ENCODE results near the gene RIOX2. TPM values are rescaled to one million over a fixed set of nuclear protein-coding genes. Genes with fewer than 3 reads are reported as not detected.

The RIOX2 gene
- total and polyA plus RNA-seq, 2 of the 8 experiments (the other 6 are each of a cell fraction or from before 2014, with no cell fraction given): 3.8 to 16.4 TPM

DNA sequence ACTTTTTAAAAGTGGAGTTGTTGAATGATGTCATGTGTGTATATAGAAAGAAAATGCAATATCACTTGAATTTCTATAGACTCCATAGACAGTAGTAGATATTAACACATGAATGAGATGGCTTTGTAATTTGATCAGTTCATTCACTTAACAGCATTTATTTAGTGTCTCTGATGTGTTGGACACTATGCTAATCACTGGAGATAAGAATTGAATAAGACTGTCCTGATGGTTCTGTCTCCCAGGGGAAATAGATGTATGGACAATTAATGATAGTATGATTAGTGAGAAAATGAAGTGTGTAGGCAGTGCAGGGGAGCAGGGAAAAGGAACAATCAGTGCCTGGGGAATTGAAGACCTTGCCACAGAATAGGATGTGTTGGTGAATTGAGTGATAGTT lies 72.9 kb downstream of the RIOX2 start (continued):
- TF ChIP-seq, protein P1, sequence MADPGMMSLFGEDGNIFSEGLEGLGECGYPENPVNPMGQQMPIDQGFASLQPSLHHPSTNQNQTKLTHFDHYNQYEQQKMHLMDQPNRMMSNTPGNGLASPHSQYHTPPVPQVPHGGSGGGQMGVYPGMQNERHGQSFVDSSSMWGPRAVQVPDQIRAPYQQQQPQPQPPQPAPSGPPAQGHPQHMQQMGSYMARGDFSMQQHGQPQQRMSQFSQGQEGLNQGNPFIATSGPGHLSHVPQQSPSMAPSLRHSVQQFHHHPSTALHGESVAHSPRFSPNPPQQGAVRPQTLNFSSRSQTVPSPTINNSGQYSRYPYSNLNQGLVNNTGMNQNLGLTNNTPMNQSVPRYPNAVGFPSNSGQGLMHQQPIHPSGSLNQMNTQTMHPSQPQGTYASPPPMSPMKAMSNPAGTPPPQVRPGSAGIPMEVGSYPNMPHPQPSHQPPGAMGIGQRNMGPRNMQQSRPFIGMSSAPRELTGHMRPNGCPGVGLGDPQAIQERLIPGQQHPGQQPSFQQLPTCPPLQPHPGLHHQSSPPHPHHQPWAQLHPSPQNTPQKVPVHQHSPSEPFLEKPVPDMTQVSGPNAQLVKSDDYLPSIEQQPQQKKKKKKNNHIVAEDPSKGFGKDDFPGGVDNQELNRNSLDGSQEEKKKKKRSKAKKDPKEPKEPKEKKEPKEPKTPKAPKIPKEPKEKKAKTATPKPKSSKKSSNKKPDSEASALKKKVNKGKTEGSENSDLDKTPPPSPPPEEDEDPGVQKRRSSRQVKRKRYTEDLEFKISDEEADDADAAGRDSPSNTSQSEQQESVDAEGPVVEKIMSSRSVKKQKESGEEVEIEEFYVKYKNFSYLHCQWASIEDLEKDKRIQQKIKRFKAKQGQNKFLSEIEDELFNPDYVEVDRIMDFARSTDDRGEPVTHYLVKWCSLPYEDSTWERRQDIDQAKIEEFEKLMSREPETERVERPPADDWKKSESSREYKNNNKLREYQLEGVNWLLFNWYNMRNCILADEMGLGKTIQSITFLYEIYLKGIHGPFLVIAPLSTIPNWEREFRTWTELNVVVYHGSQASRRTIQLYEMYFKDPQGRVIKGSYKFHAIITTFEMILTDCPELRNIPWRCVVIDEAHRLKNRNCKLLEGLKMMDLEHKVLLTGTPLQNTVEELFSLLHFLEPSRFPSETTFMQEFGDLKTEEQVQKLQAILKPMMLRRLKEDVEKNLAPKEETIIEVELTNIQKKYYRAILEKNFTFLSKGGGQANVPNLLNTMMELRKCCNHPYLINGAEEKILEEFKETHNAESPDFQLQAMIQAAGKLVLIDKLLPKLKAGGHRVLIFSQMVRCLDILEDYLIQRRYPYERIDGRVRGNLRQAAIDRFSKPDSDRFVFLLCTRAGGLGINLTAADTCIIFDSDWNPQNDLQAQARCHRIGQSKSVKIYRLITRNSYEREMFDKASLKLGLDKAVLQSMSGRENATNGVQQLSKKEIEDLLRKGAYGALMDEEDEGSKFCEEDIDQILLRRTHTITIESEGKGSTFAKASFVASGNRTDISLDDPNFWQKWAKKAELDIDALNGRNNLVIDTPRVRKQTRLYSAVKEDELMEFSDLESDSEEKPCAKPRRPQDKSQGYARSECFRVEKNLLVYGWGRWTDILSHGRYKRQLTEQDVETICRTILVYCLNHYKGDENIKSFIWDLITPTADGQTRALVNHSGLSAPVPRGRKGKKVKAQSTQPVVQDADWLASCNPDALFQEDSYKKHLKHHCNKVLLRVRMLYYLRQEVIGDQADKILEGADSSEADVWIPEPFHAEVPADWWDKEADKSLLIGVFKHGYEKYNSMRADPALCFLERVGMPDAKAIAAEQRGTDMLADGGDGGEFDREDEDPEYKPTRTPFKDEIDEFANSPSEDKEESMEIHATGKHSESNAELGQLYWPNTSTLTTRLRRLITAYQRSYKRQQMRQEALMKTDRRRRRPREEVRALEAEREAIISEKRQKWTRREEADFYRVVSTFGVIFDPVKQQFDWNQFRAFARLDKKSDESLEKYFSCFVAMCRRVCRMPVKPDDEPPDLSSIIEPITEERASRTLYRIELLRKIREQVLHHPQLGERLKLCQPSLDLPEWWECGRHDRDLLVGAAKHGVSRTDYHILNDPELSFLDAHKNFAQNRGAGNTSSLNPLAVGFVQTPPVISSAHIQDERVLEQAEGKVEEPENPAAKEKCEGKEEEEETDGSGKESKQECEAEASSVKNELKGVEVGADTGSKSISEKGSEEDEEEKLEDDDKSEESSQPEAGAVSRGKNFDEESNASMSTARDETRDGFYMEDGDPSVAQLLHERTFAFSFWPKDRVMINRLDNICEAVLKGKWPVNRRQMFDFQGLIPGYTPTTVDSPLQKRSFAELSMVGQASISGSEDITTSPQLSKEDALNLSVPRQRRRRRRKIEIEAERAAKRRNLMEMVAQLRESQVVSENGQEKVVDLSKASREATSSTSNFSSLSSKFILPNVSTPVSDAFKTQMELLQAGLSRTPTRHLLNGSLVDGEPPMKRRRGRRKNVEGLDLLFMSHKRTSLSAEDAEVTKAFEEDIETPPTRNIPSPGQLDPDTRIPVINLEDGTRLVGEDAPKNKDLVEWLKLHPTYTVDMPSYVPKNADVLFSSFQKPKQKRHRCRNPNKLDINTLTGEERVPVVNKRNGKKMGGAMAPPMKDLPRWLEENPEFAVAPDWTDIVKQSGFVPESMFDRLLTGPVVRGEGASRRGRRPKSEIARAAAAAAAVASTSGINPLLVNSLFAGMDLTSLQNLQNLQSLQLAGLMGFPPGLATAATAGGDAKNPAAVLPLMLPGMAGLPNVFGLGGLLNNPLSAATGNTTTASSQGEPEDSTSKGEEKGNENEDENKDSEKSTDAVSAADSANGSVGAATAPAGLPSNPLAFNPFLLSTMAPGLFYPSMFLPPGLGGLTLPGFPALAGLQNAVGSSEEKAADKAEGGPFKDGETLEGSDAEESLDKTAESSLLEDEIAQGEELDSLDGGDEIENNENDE (IDR thresholded peaks at IDR 0.05; ENCODE audit: insufficient replicate concordance, low read length): no peak
